IPS-NIHi7 (cell line): ENCODE data around the gene CBFA2T2.
"Not testable (repeated sequence)": the region's sequence is repeated elsewhere in the genome, so short reads cannot be mapped to it uniquely, and the experiment has no call there.

Experiments
- DNase-seq: peaks from one replicate; pipeline ENCODE4 v3.0.0; 2012; ENCODE audit warnings: mixed read lengths; ENCODE audit errors: extremely low spot score

CBFA2T2 gene

GRCh38 chr20:33697129-33697528 is 207.2 kb downstream of the CBFA2T2 start:
- DNase-seq, result no peak

- not testable (repeated sequence) for DNase-seq
Measured at GRCh38 chr20:33698966-33699365, 209.1 kb downstream of the CBFA2T2 start.
